SK-N-SH treated with all-trans-retinoic acid at 6 μM for 48 hours (cell line): Measurements from ENCODE around the gene NRGN.

Source experiments
- ATAC-seq: fragments of 200-7000 bp; cut with Tn5 transposase; 3 replicates; pipeline ENCODE4 v1.9.1; 2020; ENCODE audit warnings: mild to moderate bottlenecking, moderate library complexity
- ARNTL ChIP-seq: fragments of 450-650 bp; formaldehyde crosslinking; IDR thresholded peaks from 2 replicates; pipeline ENCODE4 v1.5.0; 2020; ENCODE audit warnings: low read depth, mild to moderate bottlenecking, moderate library complexity, borderline replicate concordance
- BACH2 ChIP-seq: fragments of 250-450 bp; sonication (Bioruptor Pico); IDR thresholded peaks from 2 replicates; pipeline ENCODE4 v1.9.0; 2021; ENCODE audit warnings: mild to moderate bottlenecking, borderline replicate concordance
- CSDC2 ChIP-seq: fragments of 250-450 bp; sonication (Bioruptor Pico); IDR thresholded peaks from 2 replicates; pipeline ENCODE4 v1.5.0; 2020; ENCODE audit warnings: mild to moderate bottlenecking, moderate library complexity
- ESRRG ChIP-seq: fragments of 250-450 bp; sonication (Bioruptor Pico); IDR thresholded peaks from 2 replicates; pipeline ENCODE4 v1.6.1; 2021; ENCODE audit warnings: mild to moderate bottlenecking
- ISL1 ChIP-seq: fragments of 250-450 bp; sonication (Bioruptor Pico); IDR thresholded peaks from 2 replicates; pipeline ENCODE4 v2.1.2; 2022; ENCODE audit warnings: mild to moderate bottlenecking, moderate library complexity
- OSR1 ChIP-seq: fragments of 250-450 bp; sonication (Bioruptor Pico); IDR thresholded peaks from 2 replicates; pipeline ENCODE4 v1.8.0; 2022; ENCODE audit warnings: moderate library complexity, mild to moderate bottlenecking, inconsistent platforms
- POU6F1 ChIP-seq: fragments of 250-450 bp; sonication (Bioruptor Pico); IDR thresholded peaks from 2 replicates; pipeline ENCODE4 v1.8.0; 2021; ENCODE audit warnings: low read depth, mild to moderate bottlenecking, moderate library complexity, borderline replicate concordance
- PPARA ChIP-seq: fragments of 250-450 bp; sonication (Bioruptor Pico); IDR thresholded peaks from 2 replicates; pipeline ENCODE4 v1.5.0; 2020; ENCODE audit warnings: mild to moderate bottlenecking, borderline replicate concordance
- RARB ChIP-seq: fragments of 250-450 bp; sonication (Bioruptor Pico); IDR thresholded peaks from 2 replicates; pipeline ENCODE4 v1.8.0; 2021; ENCODE audit warnings: mild to moderate bottlenecking, moderate library complexity
- SNAI2 ChIP-seq: fragments of 250-450 bp; sonication (Bioruptor Pico); IDR thresholded peaks from 2 replicates; pipeline ENCODE4 v1.5.0; 2020; ENCODE audit warnings: mild to moderate bottlenecking, moderate library complexity
- TCF4 ChIP-seq: fragments of 250-450 bp; sonication (Bioruptor Pico); IDR thresholded peaks from 2 replicates; pipeline ENCODE4 v1.8.0; 2021; ENCODE audit warnings: mild to moderate bottlenecking, moderate library complexity, borderline replicate concordance
- ZC3H10 ChIP-seq: fragments of 250-450 bp; sonication (Bioruptor Pico); IDR thresholded peaks from 2 replicates; pipeline ENCODE4 v1.5.1; 2021; ENCODE audit warnings: mild to moderate bottlenecking, moderate library complexity
- ZFP3 ChIP-seq: fragments of 250-450 bp; sonication (Bioruptor Pico); IDR thresholded peaks from 2 replicates; pipeline ENCODE4 v1.5.0; 2020; ENCODE audit warnings: mild to moderate bottlenecking, moderate library complexity
- ZFP30 ChIP-seq: fragments of 450-650 bp; formaldehyde crosslinking; IDR thresholded peaks from 2 replicates; pipeline ENCODE4 v1.5.0; 2022; ENCODE audit warnings: mild to moderate bottlenecking, moderate library complexity
- ZNF565 ChIP-seq: fragments of 450-650 bp; formaldehyde crosslinking; conservative IDR thresholded peaks from 2 replicates; pipeline ENCODE4 v1.5.0; 2020; ENCODE audit warnings: low read depth, mild to moderate bottlenecking, moderate library complexity
- ZNF70 ChIP-seq: fragments of 450-650 bp; formaldehyde crosslinking; IDR thresholded peaks from 2 replicates; pipeline ENCODE4 v1.5.0; 2020; ENCODE audit warnings: mild to moderate bottlenecking, moderate library complexity
- ZNF8 ChIP-seq: fragments of 450-650 bp; formaldehyde crosslinking; IDR thresholded peaks from 2 replicates; pipeline ENCODE4 v1.5.0; 2020; ENCODE audit warnings: mild to moderate bottlenecking, moderate library complexity
- TF ChIP-seq, protein P1 (sequence below): fragments of 250-450 bp; sonication (Bioruptor Pico); IDR thresholded peaks from 2 replicates; pipeline ENCODE4 v1.8.0; 2020; ENCODE audit warnings: mild to moderate bottlenecking, moderate library complexity, borderline replicate concordance
- TF ChIP-seq, protein P2 (sequence below): fragments of 250-450 bp; sonication (Bioruptor Pico); IDR thresholded peaks from 2 replicates; pipeline ENCODE4 v1.5.1; 2020; ENCODE audit warnings: low read depth, mild to moderate bottlenecking, moderate library complexity
- TF ChIP-seq, protein P3 (sequence below): fragments of 250-450 bp; sonication (Bioruptor Pico); IDR thresholded peaks from 2 replicates; pipeline ENCODE4 v1.5.1; 2021; ENCODE audit warnings: mild to moderate bottlenecking, moderate library complexity
- TF ChIP-seq, protein P4 (sequence below): fragments of 250-450 bp; sonication (Bioruptor Pico); IDR thresholded peaks from 2 replicates; pipeline ENCODE4 v1.5.0; 2020; ENCODE audit warnings: mild to moderate bottlenecking, moderate library complexity

The NRGN gene

GRCh38 chr11:124754309-124754708, 14.6 kb downstream of the NRGN start:
- no peak for TF ChIP-seq ZFP30 (CRISPR knock-in tag)
- no peak for TF ChIP-seq BACH2
- no peak for TF ChIP-seq CSDC2 (CRISPR knock-in tag)
- TF ChIP-seq, protein P1, sequence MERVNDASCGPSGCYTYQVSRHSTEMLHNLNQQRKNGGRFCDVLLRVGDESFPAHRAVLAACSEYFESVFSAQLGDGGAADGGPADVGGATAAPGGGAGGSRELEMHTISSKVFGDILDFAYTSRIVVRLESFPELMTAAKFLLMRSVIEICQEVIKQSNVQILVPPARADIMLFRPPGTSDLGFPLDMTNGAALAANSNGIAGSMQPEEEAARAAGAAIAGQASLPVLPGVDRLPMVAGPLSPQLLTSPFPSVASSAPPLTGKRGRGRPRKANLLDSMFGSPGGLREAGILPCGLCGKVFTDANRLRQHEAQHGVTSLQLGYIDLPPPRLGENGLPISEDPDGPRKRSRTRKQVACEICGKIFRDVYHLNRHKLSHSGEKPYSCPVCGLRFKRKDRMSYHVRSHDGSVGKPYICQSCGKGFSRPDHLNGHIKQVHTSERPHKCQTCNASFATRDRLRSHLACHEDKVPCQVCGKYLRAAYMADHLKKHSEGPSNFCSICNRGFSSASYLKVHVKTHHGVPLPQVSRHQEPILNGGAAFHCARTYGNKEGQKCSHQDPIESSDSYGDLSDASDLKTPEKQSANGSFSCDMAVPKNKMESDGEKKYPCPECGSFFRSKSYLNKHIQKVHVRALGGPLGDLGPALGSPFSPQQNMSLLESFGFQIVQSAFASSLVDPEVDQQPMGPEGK (CRISPR knock-in tag) = no peak
- no peak for TF ChIP-seq TCF4
- TF ChIP-seq, protein P2, sequence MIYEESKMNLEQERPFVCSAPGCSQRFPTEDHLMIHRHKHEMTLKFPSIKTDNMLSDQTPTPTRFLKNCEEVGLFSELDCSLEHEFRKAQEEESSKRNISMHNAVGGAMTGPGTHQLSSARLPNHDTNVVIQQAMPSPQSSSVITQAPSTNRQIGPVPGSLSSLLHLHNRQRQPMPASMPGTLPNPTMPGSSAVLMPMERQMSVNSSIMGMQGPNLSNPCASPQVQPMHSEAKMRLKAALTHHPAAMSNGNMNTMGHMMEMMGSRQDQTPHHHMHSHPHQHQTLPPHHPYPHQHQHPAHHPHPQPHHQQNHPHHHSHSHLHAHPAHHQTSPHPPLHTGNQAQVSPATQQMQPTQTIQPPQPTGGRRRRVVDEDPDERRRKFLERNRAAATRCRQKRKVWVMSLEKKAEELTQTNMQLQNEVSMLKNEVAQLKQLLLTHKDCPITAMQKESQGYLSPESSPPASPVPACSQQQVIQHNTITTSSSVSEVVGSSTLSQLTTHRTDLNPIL (CRISPR knock-in tag) = no peak
- TF ChIP-seq POU6F1 (CRISPR knock-in tag) = no peak
- TF ChIP-seq ZNF565 = no peak
- TF ChIP-seq, protein P3, sequence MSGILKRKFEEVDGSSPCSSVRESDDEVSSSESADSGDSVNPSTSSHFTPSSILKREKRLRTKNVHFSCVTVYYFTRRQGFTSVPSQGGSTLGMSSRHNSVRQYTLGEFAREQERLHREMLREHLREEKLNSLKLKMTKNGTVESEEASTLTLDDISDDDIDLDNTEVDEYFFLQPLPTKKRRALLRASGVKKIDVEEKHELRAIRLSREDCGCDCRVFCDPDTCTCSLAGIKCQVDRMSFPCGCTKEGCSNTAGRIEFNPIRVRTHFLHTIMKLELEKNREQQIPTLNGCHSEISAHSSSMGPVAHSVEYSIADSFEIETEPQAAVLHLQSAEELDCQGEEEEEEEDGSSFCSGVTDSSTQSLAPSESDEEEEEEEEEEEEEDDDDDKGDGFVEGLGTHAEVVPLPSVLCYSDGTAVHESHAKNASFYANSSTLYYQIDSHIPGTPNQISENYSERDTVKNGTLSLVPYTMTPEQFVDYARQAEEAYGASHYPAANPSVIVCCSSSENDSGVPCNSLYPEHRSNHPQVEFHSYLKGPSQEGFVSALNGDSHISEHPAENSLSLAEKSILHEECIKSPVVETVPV (CRISPR knock-in tag) = no peak
- no peak for TF ChIP-seq ESRRG (CRISPR knock-in tag)
- TF ChIP-seq ZFP3 (CRISPR knock-in tag) = no peak
- TF ChIP-seq ZC3H10 = no peak
- TF ChIP-seq RARB (CRISPR knock-in tag) = no peak
- no peak for TF ChIP-seq ZNF8 (CRISPR knock-in tag)
- TF ChIP-seq ZNF70 (CRISPR knock-in tag) = no peak
- no peak for TF ChIP-seq PPARA (CRISPR knock-in tag)
- TF ChIP-seq OSR1 (CRISPR knock-in tag) = no peak
- no peak for ATAC-seq

DNA sequence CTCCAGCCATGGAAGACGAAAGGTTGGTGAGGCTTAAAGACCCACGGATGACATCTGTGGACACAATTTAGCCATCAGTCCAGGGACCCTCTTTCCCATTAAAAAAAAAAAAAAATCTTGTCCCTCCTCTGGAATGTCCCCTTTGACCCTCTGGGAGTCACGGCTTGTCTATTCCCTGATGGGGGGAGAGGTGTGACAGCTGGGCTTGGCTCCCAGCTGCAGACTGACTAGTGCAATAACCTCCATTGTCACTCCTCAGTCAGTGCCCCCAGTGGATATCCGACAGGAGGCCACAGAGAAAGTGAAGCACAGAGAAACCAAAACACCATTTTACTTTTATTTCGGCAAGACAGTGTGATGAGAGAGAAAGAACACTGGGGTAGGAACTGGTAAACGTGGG, 15.0 kb downstream of the NRGN start:
- ATAC-seq = no peak
- TF ChIP-seq POU6F1 (CRISPR knock-in tag) (no peak), ZFP3 (CRISPR knock-in tag) (no peak), BACH2 (no peak)
- TF ChIP-seq, protein P3 (CRISPR knock-in tag) = no peak

GRCh38 chr11:124756033-124756752, 16.5 kb downstream of the NRGN start:
- TF ChIP-seq ISL1 (no peak), ESRRG (CRISPR knock-in tag) (no peak), BACH2 (no peak), CSDC2 (CRISPR knock-in tag) (no peak), ZNF565 (no peak), ARNTL (CRISPR knock-in tag) (no peak), POU6F1 (CRISPR knock-in tag) (no peak), SNAI2 (CRISPR knock-in tag) (no peak)
- TF ChIP-seq, protein P4, sequence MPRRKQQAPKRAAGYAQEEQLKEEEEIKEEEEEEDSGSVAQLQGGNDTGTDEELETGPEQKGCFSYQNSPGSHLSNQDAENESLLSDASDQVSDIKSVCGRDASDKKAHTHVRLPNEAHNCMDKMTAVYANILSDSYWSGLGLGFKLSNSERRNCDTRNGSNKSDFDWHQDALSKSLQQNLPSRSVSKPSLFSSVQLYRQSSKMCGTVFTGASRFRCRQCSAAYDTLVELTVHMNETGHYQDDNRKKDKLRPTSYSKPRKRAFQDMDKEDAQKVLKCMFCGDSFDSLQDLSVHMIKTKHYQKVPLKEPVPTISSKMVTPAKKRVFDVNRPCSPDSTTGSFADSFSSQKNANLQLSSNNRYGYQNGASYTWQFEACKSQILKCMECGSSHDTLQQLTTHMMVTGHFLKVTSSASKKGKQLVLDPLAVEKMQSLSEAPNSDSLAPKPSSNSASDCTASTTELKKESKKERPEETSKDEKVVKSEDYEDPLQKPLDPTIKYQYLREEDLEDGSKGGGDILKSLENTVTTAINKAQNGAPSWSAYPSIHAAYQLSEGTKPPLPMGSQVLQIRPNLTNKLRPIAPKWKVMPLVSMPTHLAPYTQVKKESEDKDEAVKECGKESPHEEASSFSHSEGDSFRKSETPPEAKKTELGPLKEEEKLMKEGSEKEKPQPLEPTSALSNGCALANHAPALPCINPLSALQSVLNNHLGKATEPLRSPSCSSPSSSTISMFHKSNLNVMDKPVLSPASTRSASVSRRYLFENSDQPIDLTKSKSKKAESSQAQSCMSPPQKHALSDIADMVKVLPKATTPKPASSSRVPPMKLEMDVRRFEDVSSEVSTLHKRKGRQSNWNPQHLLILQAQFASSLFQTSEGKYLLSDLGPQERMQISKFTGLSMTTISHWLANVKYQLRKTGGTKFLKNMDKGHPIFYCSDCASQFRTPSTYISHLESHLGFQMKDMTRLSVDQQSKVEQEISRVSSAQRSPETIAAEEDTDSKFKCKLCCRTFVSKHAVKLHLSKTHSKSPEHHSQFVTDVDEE (CRISPR knock-in tag) = no peak
- TF ChIP-seq, all 23 proteins: peak for 0
- no peak for ATAC-seq
